GM21367 (cell line): ENCODE data around the gene POLA2.

Experiments used
- ATAC-seq: cut with Tn5 transposase; IDR thresholded peaks from one replicate; pipeline ENCODE4 v1.9.1; 2021; ENCODE audit not compliant: unreplicated experiment

Gene POLA2

GRCh38 chr11:65280646-65281045 lies 18.9 kb downstream of the POLA2 start:
- no peak for ATAC-seq

- no peak for ATAC-seq
Observed at GRCh38 chr11:65286686-65287085, 24.9 kb downstream of the POLA2 start.

GRCh38 chr11:65287601-65288000 lies 25.8 kb downstream of the POLA2 start:
- ATAC-seq, result no peak

- no peak for ATAC-seq
Observed at GRCh38 chr11:65288706-65289536, 27.2 kb downstream of the POLA2 start.

GRCh38 chr11:65290448-65291165 lies 28.8 kb downstream of the POLA2 start:
- ATAC-seq, result no peak

- ATAC-seq, result no peak
Observed at GRCh38 chr11:65291613-65292012, 29.9 kb downstream of the POLA2 start.

- ATAC-seq, result no peak
Observed at GRCh38 chr11:65292890-65293289, 31.1 kb downstream of the POLA2 start.

- ATAC-seq, result no peak
Observed at GRCh38 chr11:65293909-65294381, 32.2 kb downstream of the POLA2 start.

- ATAC-seq, result no peak
Observed at GRCh38 chr11:65295001-65295400, 33.2 kb downstream of the POLA2 start.

GRCh38 chr11:65295571-65296341 lies 34.0 kb downstream of the POLA2 start:
- ATAC-seq, result no peak

GRCh38 chr11:65297026-65297672 lies 35.4 kb downstream of the POLA2 start:
- no peak for ATAC-seq

- ATAC-seq, result no peak
Observed at GRCh38 chr11:65298131-65298535, 36.4 kb downstream of the POLA2 start.

GRCh38 chr11:65298655-65299179 lies 37.0 kb downstream of the POLA2 start:
- ATAC-seq, result no peak

- no peak for ATAC-seq
Observed at GRCh38 chr11:65300621-65301275, 39.0 kb downstream of the POLA2 start.

- no peak for ATAC-seq
Observed at GRCh38 chr11:65301491-65302329, 39.9 kb downstream of the POLA2 start.

- ATAC-seq, result no peak
Observed at GRCh38 chr11:65303555-65303954, 41.8 kb downstream of the POLA2 start.

GRCh38 chr11:65304110-65304509 lies 42.3 kb downstream of the POLA2 start:
- ATAC-seq, result no peak

GRCh38 chr11:65304613-65305012 lies 42.9 kb downstream of the POLA2 start:
- no peak for ATAC-seq
